GM19239 (cell line): ENCODE results near the gene CACNA2D4.

Experiments
- DNase-seq: peaks from one replicate; pipeline ENCODE4 v3.0.0; 2011; ENCODE audit warnings: low spot score; ENCODE audit not compliant: insufficient read length
- FAIRE-seq: peaks from 2 replicates; lab custom pipeline; 2011; peaks lifted over from hg19 to GRCh38; lab: Jason Lieb, UNC

Gene CACNA2D4

DNA sequence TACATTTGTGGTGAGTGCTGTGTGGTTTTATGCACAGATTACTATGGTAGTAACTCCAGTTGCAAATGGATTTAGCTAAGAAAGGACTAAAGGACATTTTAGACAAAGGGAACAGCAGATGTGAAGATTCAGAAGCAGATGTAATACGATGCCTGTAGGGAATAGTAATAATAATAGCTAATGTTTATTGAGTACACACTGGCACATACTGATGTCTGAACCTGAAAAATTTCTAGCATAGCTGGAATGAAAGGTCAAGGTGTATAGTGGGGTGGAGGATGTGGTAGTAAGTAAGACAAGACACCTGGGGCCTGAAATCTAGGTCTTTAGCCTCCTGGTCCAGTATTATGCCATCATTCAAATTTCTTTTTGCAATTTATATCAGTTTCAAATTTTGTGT lies 152.3 kb downstream of the CACNA2D4 start:
- DNase-seq (no peak), FAIRE-seq (no peak)

DNA sequence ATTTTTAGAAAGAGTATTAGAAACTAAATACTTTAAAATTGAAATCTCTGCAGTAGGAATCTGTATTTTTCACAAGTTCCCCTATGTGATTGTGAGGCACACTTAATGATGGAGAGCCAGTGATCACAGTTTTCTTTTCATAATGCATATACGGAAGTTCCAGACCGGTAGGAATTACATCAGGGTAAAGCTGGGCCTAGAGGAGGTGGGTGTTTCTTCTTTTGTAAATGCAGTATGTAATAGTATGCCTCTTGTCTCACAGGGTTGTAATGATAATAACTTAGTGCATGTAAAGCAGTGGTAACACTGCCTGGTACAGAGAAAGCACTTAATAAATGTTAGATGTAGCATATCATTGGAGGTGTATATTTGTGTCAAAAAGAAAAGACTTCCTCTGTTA lies 155.3 kb downstream of the CACNA2D4 start:
- DNase-seq, result no peak
- FAIRE-seq, result no peak

DNA sequence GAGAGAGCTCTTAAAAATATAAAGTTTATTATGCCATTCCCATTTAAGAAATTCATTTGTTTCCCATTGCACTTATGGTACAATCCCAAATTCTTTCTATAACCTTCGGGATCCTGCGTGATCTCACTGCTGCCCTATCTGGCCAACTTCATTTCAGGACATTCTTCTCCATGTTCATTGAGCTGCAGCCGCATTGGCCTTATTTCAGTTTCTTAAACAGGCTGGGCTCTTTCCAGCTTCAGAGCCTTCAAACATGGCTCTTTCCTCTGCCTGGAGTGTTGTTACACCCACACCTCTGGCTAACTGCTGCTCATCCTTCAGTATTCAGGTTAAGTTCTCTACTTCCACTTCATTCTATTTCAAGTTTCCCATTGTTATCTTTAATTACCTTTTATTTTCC lies 156.6 kb downstream of the CACNA2D4 start:
- no peak for FAIRE-seq
- DNase-seq, result no peak

GRCh38 chr12:1760566-1761382 lies 157.7 kb downstream of the CACNA2D4 start:
- no peak for FAIRE-seq
- DNase-seq, result no peak

DNA sequence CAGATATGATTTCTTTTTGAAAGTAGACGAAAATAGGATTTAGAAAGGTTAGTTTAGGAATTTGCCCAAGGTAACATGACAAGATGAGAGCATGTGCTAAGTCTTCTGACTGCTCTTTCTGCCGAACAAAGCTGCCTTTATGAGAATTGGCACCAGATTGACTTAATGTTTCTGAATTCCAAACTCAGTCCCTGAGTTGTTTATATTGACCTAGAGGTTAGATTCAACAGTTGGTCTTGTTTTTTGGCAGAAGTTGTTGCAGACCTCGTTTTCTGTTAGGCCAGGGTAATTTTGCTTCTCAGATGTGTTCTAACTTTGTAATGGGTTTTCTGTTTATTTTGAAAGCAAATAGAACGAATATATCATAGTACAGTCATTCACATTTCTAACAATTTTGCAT lies 159.6 kb downstream of the CACNA2D4 start:
- DNase-seq, result no peak
- FAIRE-seq, result no peak

DNA sequence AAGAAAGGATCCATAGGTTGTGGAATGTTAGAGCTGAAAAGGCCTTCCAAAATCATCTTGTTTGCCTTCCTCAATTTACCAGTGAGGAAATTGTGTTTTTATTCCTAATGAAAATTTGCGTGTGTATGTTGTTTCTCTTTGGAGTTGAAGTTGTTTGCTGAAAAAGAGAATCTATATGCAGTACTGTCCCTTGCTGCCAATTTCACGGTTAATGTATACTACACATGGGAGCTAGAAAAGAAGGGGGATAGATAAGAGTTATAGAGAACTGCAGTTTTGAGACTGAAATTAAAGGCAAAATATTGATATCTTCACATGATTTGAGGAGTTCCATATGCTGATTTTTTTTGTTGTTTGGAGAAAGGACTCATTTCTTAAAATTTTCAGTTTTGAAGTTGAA lies 160.1 kb downstream of the CACNA2D4 start:
- no peak for FAIRE-seq

GRCh38 chr12:1750300-1750699 lies 168.2 kb downstream of the CACNA2D4 start:
- FAIRE-seq, result no peak

More for the DNA sequence above, 160.1 kb downstream of the CACNA2D4 start:
- DNase-seq, result no peak

DNA sequence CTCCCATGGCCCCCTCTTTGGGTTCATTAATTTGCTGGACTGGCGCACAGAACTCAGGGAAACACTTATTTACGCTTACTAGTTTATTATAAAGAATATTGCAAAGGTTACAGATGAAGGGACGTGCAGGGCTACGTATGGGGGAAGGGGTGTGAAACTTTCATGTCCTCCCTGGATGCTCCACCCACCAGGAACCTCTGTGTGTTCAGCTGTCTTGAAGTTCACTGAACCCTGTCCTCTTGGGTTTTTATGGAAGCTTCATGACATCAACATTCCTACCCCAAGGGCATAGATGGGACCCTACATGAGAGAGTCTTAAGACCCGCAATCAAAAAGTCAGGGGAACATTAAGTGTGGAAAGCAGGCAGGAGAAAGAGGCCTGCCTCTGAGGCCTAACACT lies 169.4 kb downstream of the CACNA2D4 start:
- no peak for DNase-seq
- FAIRE-seq, result no peak

More at GRCh38 chr12:1750300-1750699, 168.2 kb downstream of the CACNA2D4 start:
- DNase-seq, result no peak

- DNase-seq (no peak), FAIRE-seq (peak; percentile 18)
These were observed 170.8 kb downstream of the CACNA2D4 start for GRCh38 chr12:1747609-1748008.

GRCh38 chr12:1744932-1745331 lies 173.5 kb downstream of the CACNA2D4 start:
- no peak for FAIRE-seq
- DNase-seq, result no peak
